GM18951 (cell line): ENCODE measurements around the gene CACNA1F.

ENCODE experiments used
- POLR2A ChIP-seq: IDR thresholded peaks from 4 replicates; pipeline ENCODE4 v1.6.1; 2011; ENCODE audit warnings: mild to moderate bottlenecking; ENCODE audit not compliant: insufficient read length, insufficient read depth; ENCODE audit errors: extremely low read depth
- in situ Hi-C: fragments of 300-500 bp; cut with MboI; formaldehyde crosslinking; loops from one replicate; pipeline ENCODE4 v1.12.0; 2022; ENCODE audit warnings: low sequenced_read_pairs, mixed read lengths, inconsistent platforms; ENCODE audit not compliant: unreplicated experiment

Gene CACNA1F

GRCh38 chrX:49227726-49228125, 5.4 kb downstream of the CACNA1F start:
- TF ChIP-seq POLR2A: no peak
- in situ Hi-C loops: no loop called here

- in situ Hi-C loops: no loop called here
- TF ChIP-seq POLR2A: no peak
Measured at GRCh38 chrX:49226946-49227345, 6.2 kb downstream of the CACNA1F start.

GRCh38 chrX:49225858-49226257, 7.3 kb downstream of the CACNA1F start:
- no peak for TF ChIP-seq POLR2A

GRCh38 chrX:49221868-49222267, 11.3 kb downstream of the CACNA1F start:
- in situ Hi-C loops: no loop called here

More at GRCh38 chrX:49225858-49226257, 7.3 kb downstream of the CACNA1F start:
- in situ Hi-C loops: no loop called here

GRCh38 chrX:49220100-49220499, 13.0 kb downstream of the CACNA1F start:
- no peak for TF ChIP-seq POLR2A
- in situ Hi-C loops: no loop called here

More at GRCh38 chrX:49221868-49222267, 11.3 kb downstream of the CACNA1F start:
- TF ChIP-seq POLR2A: no peak

- in situ Hi-C loops: no loop called here
- no peak for TF ChIP-seq POLR2A
Measured at GRCh38 chrX:49214996-49215526, 18.1 kb downstream of the CACNA1F start.

GRCh38 chrX:49214416-49214815, 18.7 kb downstream of the CACNA1F start:
- in situ Hi-C loops: no loop called here
- no peak for TF ChIP-seq POLR2A

- TF ChIP-seq POLR2A: no peak
- in situ Hi-C loops: no loop called here
Measured at GRCh38 chrX:49212861-49213260, 20.3 kb downstream of the CACNA1F start.

- no peak for TF ChIP-seq POLR2A
- in situ Hi-C loops: no loop called here
Measured at GRCh38 chrX:49212209-49212608, 20.9 kb downstream of the CACNA1F start.

GRCh38 chrX:49211074-49211473, 22.1 kb downstream of the CACNA1F start:
- in situ Hi-C loops: no loop called here
- TF ChIP-seq POLR2A: no peak

GRCh38 chrX:49210406-49210805, 22.7 kb downstream of the CACNA1F start:
- in situ Hi-C loops: no loop called here
- no peak for TF ChIP-seq POLR2A

- no peak for TF ChIP-seq POLR2A
- in situ Hi-C loops: no loop called here
Measured at GRCh38 chrX:49209434-49210251, 23.5 kb downstream of the CACNA1F start.

GRCh38 chrX:49208399-49208798, 24.7 kb downstream of the CACNA1F start:
- no peak for TF ChIP-seq POLR2A
- in situ Hi-C loops: no loop called here

- TF ChIP-seq POLR2A: no peak
- in situ Hi-C loops: no loop called here
Measured at GRCh38 chrX:49206543-49206942, 26.6 kb downstream of the CACNA1F start.
